Esophagus (tissue), 2 donors: ENCODE data around the gene LSAMP. TPM values are rescaled to one million over a fixed set of nuclear protein-coding genes. Genes with fewer than 3 reads are reported as not detected.
"Not testable (repeated sequence)": the region's sequence is repeated elsewhere in the genome, so short reads cannot be mapped to it uniquely, and the experiment has no call there.

Source experiments
- H3K27ac ChIP-seq, 2 donors: one replicate each; pipeline ENCODE4 v1.5.1; 2013; ENCODE audit warnings: low read depth in 2 of 2, mild to moderate bottlenecking in 2 of 2, inconsistent platforms in 1 of 2, low read length in 1 of 2, moderate library complexity in 1 of 2
- H3K27me3 ChIP-seq, 2 donors: one replicate each; pipeline ENCODE4 v1.6.1; 2013; ENCODE audit warnings: low read length in 2 of 2, control low read depth in 1 of 2, mild to moderate bottlenecking in 1 of 2; ENCODE audit not compliant: insufficient read depth in 2 of 2, control insufficient read depth in 1 of 2
- H3K36me3 ChIP-seq, 2 donors: one replicate each; pipeline ENCODE4 v1.6.1; 2013; ENCODE audit warnings: low read length in 1 of 2; ENCODE audit not compliant: control insufficient read depth in 2 of 2, insufficient read depth in 2 of 2
- H3K4me1 ChIP-seq, 2 donors: one replicate each; pipeline ENCODE4 v1.6.1; 2013; ENCODE audit warnings: low read length in 1 of 2; ENCODE audit not compliant: control insufficient read depth in 2 of 2, insufficient read depth in 2 of 2
- H3K4me3 ChIP-seq, 2 donors: one replicate each; pipeline ENCODE4 v1.5.1; 2013; ENCODE audit warnings: low read length in 2 of 2, mild to moderate bottlenecking in 2 of 2, low read depth in 1 of 2, moderate library complexity in 1 of 2
- H3K9me3 ChIP-seq, 2 donors: one replicate each; pipeline ENCODE4 v1.6.1; 2013; ENCODE audit warnings: mild to moderate bottlenecking in 2 of 2, low read depth in 1 of 2, low read length in 1 of 2, moderate library complexity in 1 of 2; ENCODE audit not compliant: control insufficient read depth in 2 of 2, insufficient read depth in 1 of 2
- WGBS, 2 donors: extraction: QIAGEN DNeasy Blood & Tissue Kit; methylation state at CpG; one replicate each; pipeline ENCODE4 v1.1.7; 2013; 5-methylcytosine and 5-hydroxymethylcytosine counted together
- polyA plus RNA-seq, 2 donors: library from polyadenylated mRNA; stranded (reverse); fragments of 200-250 nt; gene quantifications; one replicate each; pipeline ENCODE4 v1.2.3, GENCODE V29; 2013
- donor health status: healthy with polysubstance abuse.
- donor health status: Bipolar disorder and iron deficiency.

The LSAMP gene
- polyA plus RNA-seq, 2 donors: 0.10 to 0.16 TPM

GRCh38 chr3:115761927-115762305, 683.4 kb downstream of the LSAMP start:
- H3K27ac ChIP-seq: no peak overlapping the region

GRCh38 chr3:115760716-115761115, 684.6 kb downstream of the LSAMP start:
- Histone ChIP-seq H3K9me3 (no peaks in the 10 kb centered on the region), H3K36me3 (no peaks in the 10 kb centered on the region), H3K27ac (no peak overlapping the region), H3K27me3 (no peaks in the 10 kb centered on the region), H3K4me1 (no peaks in the 10 kb centered on the region), H3K4me3 (no peak overlapping the region)
- 69 to 71% methylated on average over 3 of the region's 3 CpGs for WGBS, 2 donors

More at GRCh38 chr3:115761927-115762305, 683.4 kb downstream of the LSAMP start:
- Histone ChIP-seq H3K36me3 (no peaks in the 10 kb centered on the region), H3K4me1 (no peaks in the 10 kb centered on the region), H3K9me3 (no peaks in the 10 kb centered on the region), H3K4me3 (no peak overlapping the region), H3K27me3 (no peaks in the 10 kb centered on the region)

GRCh38 chr3:115758076-115758763, 687.1 kb downstream of the LSAMP start:
- no peaks in the 10 kb centered on the region for H3K4me1 ChIP-seq
- no peak overlapping the region for H3K4me3 ChIP-seq
- WGBS, 2 donors: 42 to 56% methylated on average over 1 of the region's 1 CpG
- H3K27ac ChIP-seq: no peak overlapping the region
- H3K9me3 ChIP-seq: no peaks in the 10 kb centered on the region
- no peaks in the 10 kb centered on the region for H3K27me3 ChIP-seq
- no peaks in the 10 kb centered on the region for H3K36me3 ChIP-seq

GRCh38 chr3:115752978-115753377, 692.3 kb downstream of the LSAMP start:
- WGBS, 2 donors: 38 to 64% methylated on average over 1 of the region's 1 CpG
- H3K27me3 ChIP-seq, H3K27ac ChIP-seq, H3K36me3 ChIP-seq, H3K9me3 ChIP-seq, H3K4me1 ChIP-seq, H3K4me3 ChIP-seq: not testable (repeated sequence)
